Upper lobe of left lung (tissue), 4 donors: ENCODE results near the gene FBXW11.

ENCODE experiments used
- EP300 ChIP-seq, 4 donors: sonication (generic); formaldehyde crosslinking; IDR thresholded peaks; one replicate each; pipeline ENCODE4 v1.5.1; 2017; ENCODE audit warnings: antibody characterized with exemption in 4 of 4, control low read depth in 2 of 4
- POLR2AphosphoS5 ChIP-seq, 2 donors: sonication (generic); formaldehyde crosslinking; IDR thresholded peaks; one replicate each; pipeline ENCODE4 v1.5.1; 2017; ENCODE audit warnings: antibody characterized with exemption in 2 of 2
- TF ChIP-seq, protein P1 (sequence below), 6 experiments: fragments of 450-650 bp in 4 of 6; fragments of 200-600 bp in 2 of 6; sonication (generic) in 2 of 6; IDR thresholded peaks; one replicate each; pipeline ENCODE4 v1.5.1; 2016 to 2019; ENCODE audit warnings: antibody characterized with exemption in 6 of 6

DNA sequence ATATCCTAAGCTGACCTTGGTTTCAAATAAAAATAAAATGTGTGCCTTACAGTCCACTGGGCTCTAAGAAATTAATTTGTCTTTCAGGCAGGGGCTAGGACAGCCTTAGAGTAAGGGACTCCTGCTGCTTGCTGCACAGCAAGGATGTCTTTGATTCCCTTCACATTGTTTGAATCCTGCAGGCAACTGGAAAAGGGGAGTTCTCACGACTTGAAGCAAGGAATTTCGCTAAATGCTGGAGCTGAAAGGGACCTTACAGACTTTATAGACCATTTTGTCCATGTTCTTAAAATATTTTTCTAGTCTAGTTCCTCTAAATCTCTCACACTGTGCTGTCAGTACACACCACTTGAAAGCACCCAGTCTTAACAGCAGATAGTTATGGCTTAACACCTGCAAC, 35.6 kb downstream of the FBXW11 start:
- TF ChIP-seq, protein P1, sequence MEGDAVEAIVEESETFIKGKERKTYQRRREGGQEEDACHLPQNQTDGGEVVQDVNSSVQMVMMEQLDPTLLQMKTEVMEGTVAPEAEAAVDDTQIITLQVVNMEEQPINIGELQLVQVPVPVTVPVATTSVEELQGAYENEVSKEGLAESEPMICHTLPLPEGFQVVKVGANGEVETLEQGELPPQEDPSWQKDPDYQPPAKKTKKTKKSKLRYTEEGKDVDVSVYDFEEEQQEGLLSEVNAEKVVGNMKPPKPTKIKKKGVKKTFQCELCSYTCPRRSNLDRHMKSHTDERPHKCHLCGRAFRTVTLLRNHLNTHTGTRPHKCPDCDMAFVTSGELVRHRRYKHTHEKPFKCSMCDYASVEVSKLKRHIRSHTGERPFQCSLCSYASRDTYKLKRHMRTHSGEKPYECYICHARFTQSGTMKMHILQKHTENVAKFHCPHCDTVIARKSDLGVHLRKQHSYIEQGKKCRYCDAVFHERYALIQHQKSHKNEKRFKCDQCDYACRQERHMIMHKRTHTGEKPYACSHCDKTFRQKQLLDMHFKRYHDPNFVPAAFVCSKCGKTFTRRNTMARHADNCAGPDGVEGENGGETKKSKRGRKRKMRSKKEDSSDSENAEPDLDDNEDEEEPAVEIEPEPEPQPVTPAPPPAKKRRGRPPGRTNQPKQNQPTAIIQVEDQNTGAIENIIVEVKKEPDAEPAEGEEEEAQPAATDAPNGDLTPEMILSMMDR (IDR thresholded peaks at IDR 0.05) = no peak
- no peak for TF ChIP-seq EP300 (IDR thresholded peaks at IDR 0.05)
- TF ChIP-seq POLR2AphosphoS5 (IDR thresholded peaks at IDR 0.05) = no peak
